Fibroblast of mammary gland (primary cell): ENCODE data around the gene SMAD6.

Source experiments
- DNase-seq: peaks from one replicate; pipeline ENCODE4 v3.0.0-alpha.2; 2010; ENCODE audit warnings: low read depth
- H3K4me3 ChIP-seq: 2 replicates; pipeline ENCODE4 v1.5.1; 2011; ENCODE audit warnings: low read depth, mild to moderate bottlenecking, low read length, moderate library complexity; ENCODE audit not compliant: control insufficient read depth
- TF ChIP-seq, protein P1 (sequence below): conservative IDR thresholded peaks from 2 replicates; pipeline ENCODE4 v1.5.1; 2011; ENCODE audit warnings: low read depth, low read length, inconsistent platforms; ENCODE audit not compliant: control insufficient read depth, insufficient read depth

The SMAD6 gene

DNA sequence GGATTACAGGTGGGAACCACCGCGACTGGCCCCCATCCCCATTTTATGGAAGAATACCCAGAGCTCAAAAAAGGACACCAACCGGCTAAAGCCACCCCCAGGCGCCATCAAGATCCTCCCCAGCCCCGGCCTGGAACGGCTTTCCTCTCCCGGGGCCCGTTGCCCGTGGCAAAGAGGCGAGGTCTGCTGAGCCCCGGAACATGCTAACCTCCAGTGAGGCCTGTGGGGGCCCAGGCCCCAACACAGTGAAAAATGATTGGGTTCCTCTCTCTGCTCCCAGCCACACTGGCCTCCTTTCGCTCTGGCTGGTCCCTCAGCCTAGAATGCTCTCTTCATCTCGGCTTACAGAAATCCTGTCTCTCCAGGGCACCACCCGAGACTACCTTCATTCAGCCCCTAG is 46.5 kb upstream of the SMAD6 start:
- TF ChIP-seq, protein P1, sequence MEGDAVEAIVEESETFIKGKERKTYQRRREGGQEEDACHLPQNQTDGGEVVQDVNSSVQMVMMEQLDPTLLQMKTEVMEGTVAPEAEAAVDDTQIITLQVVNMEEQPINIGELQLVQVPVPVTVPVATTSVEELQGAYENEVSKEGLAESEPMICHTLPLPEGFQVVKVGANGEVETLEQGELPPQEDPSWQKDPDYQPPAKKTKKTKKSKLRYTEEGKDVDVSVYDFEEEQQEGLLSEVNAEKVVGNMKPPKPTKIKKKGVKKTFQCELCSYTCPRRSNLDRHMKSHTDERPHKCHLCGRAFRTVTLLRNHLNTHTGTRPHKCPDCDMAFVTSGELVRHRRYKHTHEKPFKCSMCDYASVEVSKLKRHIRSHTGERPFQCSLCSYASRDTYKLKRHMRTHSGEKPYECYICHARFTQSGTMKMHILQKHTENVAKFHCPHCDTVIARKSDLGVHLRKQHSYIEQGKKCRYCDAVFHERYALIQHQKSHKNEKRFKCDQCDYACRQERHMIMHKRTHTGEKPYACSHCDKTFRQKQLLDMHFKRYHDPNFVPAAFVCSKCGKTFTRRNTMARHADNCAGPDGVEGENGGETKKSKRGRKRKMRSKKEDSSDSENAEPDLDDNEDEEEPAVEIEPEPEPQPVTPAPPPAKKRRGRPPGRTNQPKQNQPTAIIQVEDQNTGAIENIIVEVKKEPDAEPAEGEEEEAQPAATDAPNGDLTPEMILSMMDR: no peak
- no peak overlapping the region for H3K4me3 ChIP-seq
- no peak for DNase-seq

DNA sequence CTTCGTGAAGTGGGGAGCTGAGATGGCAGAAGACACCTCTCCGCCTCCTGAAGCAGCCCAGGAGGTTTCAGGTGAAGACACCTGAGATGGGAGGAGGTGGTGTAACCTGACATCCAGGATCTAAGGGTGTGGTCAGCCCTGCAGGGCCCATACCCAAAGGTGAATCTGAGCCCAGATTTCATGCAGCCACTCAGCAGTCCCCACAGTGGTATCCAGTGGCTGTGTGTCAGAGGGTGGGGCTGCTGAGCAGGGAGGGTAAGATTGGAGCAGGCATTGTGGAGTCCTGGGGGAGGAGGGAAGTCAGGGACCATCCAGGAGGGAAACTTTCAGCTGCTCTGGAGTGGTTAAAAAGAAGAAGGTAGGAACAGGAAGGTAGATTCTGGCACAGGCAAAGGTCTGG is 46.0 kb upstream of the SMAD6 start:
- TF ChIP-seq, protein P1: no peak
- DNase-seq: no peak

DNA sequence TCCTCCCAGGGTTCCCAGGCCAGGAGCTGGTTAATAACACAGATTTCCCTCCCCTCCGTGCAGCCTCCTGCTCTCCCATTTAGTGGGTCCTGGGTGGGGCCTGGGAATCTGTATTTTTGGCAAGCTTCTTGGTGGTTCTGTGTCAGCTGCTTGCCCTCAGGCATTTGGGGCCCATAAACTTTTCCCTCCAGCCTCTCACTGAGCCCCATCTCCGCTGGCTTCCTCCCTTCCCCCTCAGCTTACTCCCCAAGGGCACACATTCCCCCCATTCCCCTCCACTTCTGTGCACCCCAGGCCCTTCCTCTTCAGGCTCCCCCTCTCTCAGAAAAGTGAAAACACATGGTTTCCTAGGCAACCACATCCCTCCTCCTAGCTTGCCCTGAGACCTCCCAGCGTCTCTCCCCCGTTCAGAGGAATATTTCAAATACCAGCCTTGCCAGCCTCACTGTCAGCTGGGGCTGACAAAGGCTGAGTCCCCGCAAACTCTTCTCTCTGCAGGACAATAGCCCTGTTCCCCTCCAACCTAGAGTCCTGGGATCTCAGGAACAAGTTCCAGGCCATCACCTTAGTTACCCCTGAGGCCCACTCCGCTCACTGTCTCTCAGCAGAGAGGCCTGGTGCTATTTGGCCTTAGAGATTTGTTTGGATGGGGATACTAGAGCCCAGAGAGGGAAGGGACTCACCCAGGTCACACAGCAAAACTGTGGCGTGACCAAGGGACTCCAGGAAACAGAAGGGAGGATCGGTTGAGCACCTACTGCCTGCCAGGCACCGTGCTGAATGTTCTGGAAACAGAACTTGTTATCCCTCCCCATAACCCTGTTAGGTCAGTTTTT is 44.6 kb upstream of the SMAD6 start:
- TF ChIP-seq, protein P1: no peak
- no peak overlapping the region for H3K4me3 ChIP-seq
- DNase-seq: no peak

More for the DNA sequence above, 46.0 kb upstream of the SMAD6 start:
- no peak overlapping the region for H3K4me3 ChIP-seq

DNA sequence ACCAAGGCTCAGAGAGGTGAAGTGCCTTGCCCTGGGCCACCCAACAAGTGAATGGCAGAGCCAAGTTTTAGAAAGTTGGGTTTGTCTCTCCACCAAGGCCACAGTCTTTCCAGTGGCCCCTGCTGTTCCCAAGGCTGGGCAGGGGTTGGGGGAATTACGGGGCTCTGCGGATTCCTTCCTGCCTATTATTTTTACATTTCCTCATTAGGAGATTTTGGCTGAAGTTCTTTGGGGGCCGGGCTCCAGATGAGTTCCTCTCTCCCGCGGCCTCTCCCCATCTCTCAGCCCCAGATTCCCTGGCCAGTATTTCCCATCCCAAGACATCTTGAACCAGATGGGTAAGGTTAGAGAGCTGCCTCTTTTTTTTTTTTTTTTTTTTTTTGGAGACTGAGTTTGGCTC is 44.0 kb upstream of the SMAD6 start:
- TF ChIP-seq, protein P1: no peak
- no peak overlapping the region for H3K4me3 ChIP-seq
- DNase-seq: no peak

DNA sequence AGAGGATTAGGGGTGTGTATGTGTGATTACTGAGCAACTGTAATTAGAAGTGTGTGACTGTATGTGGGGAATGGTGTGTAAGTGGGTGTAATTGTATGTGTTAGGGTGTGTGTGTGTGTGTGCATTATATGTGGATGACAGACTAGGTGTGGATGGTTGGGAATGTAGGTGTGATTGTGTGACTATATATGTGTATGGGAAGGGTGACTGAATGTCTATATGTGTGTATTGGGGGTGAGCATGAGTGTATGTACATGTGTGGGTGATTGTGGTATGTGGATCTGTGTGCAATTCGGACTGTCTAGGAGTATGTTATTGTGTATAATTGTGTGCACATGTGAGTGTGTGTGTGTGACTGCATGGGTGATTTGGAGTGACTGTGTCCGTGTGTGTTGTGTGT is 43.2 kb upstream of the SMAD6 start:
- TF ChIP-seq, protein P1: no peak

DNA sequence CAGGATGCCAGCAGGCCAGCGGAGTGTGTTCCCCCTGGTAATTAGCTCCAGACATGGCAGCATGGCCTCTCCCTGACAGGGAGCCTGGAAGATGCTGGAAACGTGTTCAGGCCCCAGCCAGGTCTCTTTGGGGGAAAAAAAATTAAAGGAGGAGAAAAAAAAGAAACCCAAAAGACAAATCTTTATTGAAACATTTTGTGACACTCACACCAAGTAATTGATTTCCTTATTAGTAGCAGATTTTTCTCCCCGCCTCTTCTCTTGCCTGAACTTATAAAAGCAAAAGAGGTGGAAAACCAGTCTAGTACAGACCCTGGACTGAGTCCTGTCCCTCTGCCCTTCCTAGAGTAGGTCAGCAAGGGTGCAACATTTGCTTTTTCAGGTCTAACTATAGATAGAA is 42.7 kb upstream of the SMAD6 start:
- H3K4me3 ChIP-seq: no peak overlapping the region
- DNase-seq: no peak
- TF ChIP-seq, protein P1: no peak

More for the DNA sequence above, 43.2 kb upstream of the SMAD6 start:
- H3K4me3 ChIP-seq: no peak overlapping the region
- no peak for DNase-seq
